GM12874 (cell line): ENCODE data around the gene ZNF177.

ENCODE experiments used
- TF ChIP-seq, protein P1 (sequence below): IDR thresholded peaks from 2 replicates; pipeline ENCODE4 v1.5.1; 2011; ENCODE audit warnings: low read depth, mild to moderate bottlenecking, control low read depth, low read length, moderate library complexity; ENCODE audit not compliant: insufficient read depth

Gene ZNF177

GRCh38 chr19:9431475-9431874 lies 68.7 kb downstream of the ZNF177 start:
- TF ChIP-seq, protein P1, sequence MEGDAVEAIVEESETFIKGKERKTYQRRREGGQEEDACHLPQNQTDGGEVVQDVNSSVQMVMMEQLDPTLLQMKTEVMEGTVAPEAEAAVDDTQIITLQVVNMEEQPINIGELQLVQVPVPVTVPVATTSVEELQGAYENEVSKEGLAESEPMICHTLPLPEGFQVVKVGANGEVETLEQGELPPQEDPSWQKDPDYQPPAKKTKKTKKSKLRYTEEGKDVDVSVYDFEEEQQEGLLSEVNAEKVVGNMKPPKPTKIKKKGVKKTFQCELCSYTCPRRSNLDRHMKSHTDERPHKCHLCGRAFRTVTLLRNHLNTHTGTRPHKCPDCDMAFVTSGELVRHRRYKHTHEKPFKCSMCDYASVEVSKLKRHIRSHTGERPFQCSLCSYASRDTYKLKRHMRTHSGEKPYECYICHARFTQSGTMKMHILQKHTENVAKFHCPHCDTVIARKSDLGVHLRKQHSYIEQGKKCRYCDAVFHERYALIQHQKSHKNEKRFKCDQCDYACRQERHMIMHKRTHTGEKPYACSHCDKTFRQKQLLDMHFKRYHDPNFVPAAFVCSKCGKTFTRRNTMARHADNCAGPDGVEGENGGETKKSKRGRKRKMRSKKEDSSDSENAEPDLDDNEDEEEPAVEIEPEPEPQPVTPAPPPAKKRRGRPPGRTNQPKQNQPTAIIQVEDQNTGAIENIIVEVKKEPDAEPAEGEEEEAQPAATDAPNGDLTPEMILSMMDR, result peak; percentile 65
